CD4-positive, alpha-beta T cell treated with Interleukin-1 beta for 1 hour (primary cell): ENCODE measurements around the gene RNF150.
"Not testable (repeated sequence)": the region's sequence is repeated elsewhere in the genome, so short reads cannot be mapped to it uniquely, and the experiment has no call there.

ENCODE experiments used
- DNase-seq, 2 donors: peaks; one replicate each; pipeline ENCODE4 v3.0.0-alpha.2; 2020 to 2022

The RNF150 gene

DNA sequence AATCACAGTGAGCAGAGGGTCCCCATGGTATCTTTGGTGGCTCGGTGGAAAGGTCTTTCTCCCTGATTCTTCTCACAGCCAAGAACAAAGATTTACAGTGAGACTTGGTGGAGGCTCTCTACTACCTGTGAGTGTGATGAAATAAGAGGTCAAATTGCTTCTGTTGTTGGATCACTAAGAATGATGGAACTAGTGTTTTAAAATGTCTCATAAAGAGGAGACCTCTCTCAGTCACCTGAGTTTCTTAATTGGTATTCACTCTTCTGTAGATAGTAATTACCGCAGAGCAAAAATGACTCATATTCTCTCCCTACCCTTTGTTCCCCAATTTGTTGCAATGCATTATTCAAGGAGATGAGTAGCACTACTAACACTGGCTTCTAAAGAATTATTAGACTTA, 276.2 kb downstream of the RNF150 start:
- no peak for DNase-seq

DNA sequence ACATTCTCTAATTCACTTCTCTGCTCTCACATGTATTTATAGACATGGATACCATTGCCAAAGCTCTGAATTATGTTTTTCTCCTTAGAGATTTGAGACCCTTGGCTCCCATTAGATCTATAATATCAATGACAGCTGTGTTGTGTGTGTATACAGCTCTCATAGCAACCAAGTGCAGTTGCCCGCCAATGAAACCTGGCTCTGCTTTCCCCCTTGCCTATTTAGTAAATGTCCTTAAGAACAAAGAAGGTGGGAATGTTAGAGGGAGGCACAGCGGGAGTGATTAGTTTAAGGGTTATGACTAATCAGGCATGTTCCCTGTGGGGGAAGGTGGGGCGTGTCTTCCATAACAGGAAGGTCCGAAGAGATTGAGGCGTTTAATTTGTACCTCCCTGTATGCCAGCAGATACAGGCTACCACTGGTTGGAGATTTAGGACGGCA, 276.6 kb downstream of the RNF150 start:
- DNase-seq: no peak

DNA sequence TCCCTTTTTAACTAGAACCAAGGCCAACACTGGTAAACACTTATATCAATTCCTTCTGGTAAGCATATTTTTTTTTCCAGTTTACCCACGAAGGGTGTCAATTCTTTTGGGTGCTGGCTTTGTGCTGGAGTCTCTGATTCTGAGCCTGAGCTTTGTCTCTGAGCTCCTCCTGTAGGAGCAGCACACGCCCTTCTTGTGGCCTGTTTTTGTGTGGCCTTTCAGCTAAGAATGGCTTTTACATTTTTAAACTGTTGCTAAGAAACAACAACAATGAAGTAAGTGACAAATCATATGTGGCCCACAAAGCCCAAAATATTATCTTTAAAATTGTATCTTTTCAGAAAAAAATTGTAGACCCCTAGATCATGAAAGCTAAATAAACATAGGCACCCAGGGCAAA, 279.1 kb downstream of the RNF150 start:
- no peak for DNase-seq

DNA sequence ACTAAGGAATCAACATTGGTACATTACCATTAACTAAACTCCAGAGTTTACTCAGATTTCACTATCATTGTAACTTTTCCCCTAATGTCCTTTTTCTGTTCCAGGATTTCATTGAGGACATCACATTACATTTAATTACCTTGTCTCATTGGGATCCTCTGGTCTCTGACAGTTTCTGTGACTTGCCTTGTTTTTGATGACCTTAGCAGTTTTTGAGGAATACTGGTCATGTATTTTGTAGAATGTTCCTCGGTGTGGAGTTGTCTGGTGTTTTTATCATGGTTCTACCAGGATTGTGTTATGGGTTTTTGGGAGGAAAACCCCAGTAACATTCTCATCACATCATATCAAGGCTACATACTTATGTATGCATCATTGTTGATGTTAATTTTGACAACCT, 281.5 kb downstream of the RNF150 start:
- no peak for DNase-seq

DNA sequence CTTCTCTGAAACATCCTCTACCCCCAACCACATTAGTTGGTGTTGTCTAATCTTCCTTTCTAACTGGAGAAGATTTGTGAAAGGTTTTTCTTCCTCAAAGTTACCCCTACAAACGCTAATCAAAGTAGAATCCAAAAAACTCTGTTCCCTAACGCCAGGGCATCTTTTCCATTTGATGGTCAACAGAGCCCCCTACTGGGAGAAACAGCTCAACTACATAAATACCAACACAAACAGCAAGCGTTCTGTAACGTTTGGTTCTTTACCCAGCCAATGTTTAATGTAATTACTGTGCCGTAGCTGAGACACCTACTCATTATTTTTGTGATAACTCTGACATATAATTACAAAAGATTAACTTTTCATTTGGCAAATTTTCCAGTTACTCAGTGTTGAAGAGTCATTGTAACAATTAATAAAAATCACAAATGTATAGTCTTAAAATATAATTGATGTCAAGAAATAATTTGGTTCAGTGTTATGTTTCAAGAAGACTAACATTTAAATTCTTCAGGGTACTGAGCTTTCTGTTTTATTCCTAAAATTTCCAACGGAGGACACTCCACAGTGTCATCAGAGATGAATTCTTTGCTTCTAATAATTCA, 282.1 kb downstream of the RNF150 start:
- DNase-seq: peak; percentile 23 to 31

DNA sequence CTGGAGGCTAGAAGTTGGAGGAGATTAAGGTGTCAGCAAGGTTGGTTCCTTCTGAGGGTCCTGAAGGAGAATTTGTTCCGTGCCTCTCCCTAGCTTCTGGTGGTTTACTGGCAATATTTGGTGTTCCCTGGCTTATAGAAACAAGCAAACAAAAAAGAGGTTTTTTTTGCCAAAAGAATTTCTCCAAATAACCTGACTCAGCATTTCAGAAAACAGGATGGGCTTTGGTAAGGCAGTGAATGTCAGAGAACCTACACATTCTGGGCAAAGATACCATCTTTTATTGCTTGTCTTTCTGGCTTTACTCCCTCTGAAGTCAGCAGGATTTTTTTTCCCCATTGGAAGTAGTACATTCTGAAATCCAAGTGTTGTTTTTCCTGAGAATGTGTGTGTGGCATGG, 283.7 kb downstream of the RNF150 start:
- DNase-seq: no peak

GRCh38 chr4:140846736-140847135, 286.5 kb downstream of the RNF150 start:
- DNase-seq: no peak

- no peak for DNase-seq
Measured at GRCh38 chr4:140844061-140844460, 289.2 kb downstream of the RNF150 start.

- DNase-seq: no peak
Measured at GRCh38 chr4:140841186-140841585, 292.1 kb downstream of the RNF150 start.

GRCh38 chr4:140839888-140840790, 293.1 kb downstream of the RNF150 start:
- no peak for DNase-seq

- no peak for DNase-seq
Measured at GRCh38 chr4:140839406-140839805, 293.9 kb downstream of the RNF150 start.

GRCh38 chr4:140837736-140838135, 295.5 kb downstream of the RNF150 start:
- no peak for DNase-seq

DNA sequence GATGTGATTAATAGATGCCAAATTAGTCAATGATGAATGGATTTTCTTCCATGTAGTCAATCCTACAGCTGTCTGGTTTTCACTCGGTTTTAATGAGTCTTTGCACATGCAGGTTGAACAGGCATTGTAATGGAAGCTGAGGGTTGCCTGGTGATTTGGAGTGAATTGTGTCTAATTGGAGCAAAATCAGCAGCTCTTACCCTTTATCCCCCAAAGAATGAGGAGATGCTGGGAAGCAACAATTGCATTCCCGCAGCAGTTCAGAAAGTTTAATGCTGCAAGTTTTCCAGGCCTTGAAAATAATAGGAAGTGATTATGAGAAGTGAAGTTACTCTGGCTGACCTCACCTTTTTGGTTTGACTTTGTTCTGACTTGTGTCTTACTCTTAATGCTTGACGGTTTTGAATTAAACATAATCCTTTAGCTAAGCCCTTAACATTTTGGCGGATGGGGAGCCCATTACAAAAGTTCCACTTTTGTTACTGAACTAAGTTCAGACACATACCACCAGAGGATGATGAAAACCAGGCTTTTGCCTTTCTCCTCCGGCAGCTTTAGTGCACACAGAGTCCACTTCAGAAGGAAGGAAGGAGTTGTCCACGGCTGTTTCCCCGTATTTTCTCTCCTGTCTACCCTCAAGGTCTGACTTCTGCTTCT, 298.3 kb downstream of the RNF150 start:
- DNase-seq: no peak

- DNase-seq: no peak
Measured at GRCh38 chr4:140833280-140833679, 300.0 kb downstream of the RNF150 start.

GRCh38 chr4:140829825-140830224, 303.4 kb downstream of the RNF150 start:
- no peak for DNase-seq

- DNase-seq: no peak
Measured at GRCh38 chr4:140826701-140827027, 306.6 kb downstream of the RNF150 start.

GRCh38 chr4:140820520-140820919, 312.7 kb downstream of the RNF150 start:
- not testable (repeated sequence) for DNase-seq

- DNase-seq: no peak
Measured at GRCh38 chr4:140819610-140820009, 313.7 kb downstream of the RNF150 start.

- no peak for DNase-seq
Measured at GRCh38 chr4:140818433-140818832, 314.8 kb downstream of the RNF150 start.

- no peak for DNase-seq
Measured at GRCh38 chr4:140816806-140817510, 316.3 kb downstream of the RNF150 start.

DNA sequence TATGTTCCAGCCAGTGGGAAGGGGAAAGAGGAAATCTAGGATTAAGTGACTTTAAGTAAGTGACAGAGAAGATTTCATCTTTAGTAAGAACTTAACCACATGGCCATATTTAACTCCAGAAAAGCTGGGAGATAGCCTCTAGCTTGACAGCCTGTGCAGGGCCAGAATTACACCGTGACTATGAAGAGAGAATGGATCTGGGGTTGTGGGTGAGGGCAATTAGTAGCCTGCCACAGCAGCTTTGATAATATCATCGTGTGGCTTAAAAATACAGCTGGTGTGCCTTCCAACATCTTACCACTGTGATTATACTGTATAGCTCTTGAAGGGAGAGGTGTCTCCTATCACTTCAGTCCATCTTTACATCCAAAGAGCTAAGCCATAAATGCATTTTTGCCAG, 319.5 kb downstream of the RNF150 start:
- DNase-seq: no peak

- DNase-seq: no peak
Measured at GRCh38 chr4:140812916-140813315, 320.4 kb downstream of the RNF150 start.

DNA sequence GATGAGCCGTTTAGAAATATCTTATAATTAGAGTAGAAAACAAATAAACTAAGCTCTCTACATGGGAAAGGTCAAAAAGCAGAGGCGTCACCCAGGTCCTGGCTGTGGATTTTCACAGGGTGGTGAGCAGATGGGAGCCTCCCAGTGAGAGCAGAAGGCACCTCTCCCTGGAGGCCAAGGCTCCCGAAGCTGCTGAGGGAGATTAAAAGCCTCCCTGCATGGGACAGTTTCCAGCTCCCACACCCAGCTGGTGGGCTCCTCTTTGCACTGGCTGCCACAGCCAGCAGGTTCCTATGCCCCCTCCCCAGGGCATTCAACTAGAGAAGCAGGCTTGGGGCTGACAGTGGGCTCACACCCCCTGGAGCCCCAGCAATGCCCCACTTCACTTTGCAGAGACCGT, 321.8 kb downstream of the RNF150 start:
- DNase-seq: no peak
